Purkinje cell (primary cell): ENCODE measurements around the gene SIGLEC12. TPM values are rescaled to one million over a fixed set of nuclear protein-coding genes. Genes with fewer than 3 reads are reported as not detected.

Experiments
- polyA plus RNA-seq: library from polyadenylated mRNA; unstranded; fragments of >200 nt; fragmentation: Nextera tagmentation; gene quantifications from 2 replicates; pipeline ENCODE4 v1.2.1, GENCODE V29; 2014

SIGLEC12 gene
- polyA plus RNA-seq = not detected in 2 replicates

GRCh38 chr19:51501594-51502263, at the start of gene SIGLEC12:
SIGLEC12 (minus strand) TSS chr19:51501800; CDS start chr19:51501733, 67 bp downstream.

GRCh38 chr19:51531349-51532315, 30.0 kb upstream of the SIGLEC12 start, which contains the start of gene SIGLEC6:
SIGLEC6 (minus strand) TSS chr19:51531670; CDS start chr19:51531648, 22 bp downstream.

DNA sequence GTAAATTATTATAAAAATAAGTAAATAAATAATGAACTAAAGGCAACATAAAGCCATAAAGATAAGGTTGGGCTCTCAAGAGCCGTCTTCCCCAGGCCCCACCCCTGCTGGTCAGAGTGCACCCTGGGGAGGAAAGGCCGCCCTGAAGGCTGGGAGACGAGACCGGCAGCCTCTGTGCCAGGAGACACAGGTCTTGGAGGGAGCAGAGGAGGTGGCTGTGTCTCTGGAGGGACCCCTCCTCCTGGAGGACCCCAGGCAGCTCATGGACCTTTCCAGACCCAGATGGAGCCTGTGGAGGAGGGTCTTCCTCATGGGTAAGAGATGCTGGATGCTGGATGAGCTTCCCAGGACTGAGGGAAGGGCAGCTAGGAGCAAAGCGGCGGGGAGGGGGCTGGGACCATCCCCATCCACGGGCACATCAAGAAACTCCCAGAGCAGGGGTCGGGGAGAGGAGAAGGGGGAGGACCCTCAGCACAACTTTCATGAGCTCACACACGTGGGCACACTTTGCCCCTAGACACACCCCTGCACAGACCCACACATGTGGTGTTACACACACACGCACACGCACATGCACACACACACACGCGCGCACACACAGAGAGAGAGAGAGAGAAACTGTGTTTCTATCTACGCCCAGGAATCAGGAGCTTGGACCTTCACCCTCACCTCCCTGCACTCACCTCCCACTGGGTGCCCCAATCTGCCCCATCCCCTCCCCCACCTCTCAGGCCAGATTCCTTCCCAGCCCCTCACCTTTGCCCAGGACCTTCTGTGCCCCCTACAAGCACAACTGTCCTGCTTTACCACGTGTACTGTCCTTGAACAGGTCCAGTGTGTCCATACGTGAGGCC, 23.0 kb downstream of the SIGLEC12 start, which contains the start of gene CEACAM18:
Gene CEACAM18 (plus strand): TSS at position 159 of the 854 bp plus-strand sequence.

GRCh38 chr19:51458051-51458645, 43.5 kb downstream of the SIGLEC12 start, which contains the start of gene SIGLEC8:
SIGLEC8 (minus strand) TSS chr19:51458454; CDS start chr19:51458387, 67 bp downstream.

Other genes starting within 250 kb of the SIGLEC12 start
- gene IGLON5, start 190.2 kb downstream of the SIGLEC12 start, polyA plus RNA-seq = 0.32 and 0.78 TPM in 2 replicates
- gene VSIG10L, start 159.7 kb downstream of the SIGLEC12 start, polyA plus RNA-seq = 0.27 and 0.81 TPM in 2 replicates
- 75.1 and 77.9 TPM in 2 replicates for gene ETFB, start 135.4 kb downstream of the SIGLEC12 start, polyA plus RNA-seq
- 3.4 and 9.2 TPM in 2 replicates for gene CLDND2, start 132.8 kb downstream of the SIGLEC12 start, polyA plus RNA-seq
- gene NKG7, start 129.1 kb downstream of the SIGLEC12 start, polyA plus RNA-seq = not detected in 2 replicates
- not detected in 2 replicates for gene LIM2, start 113.8 kb downstream of the SIGLEC12 start, polyA plus RNA-seq
- gene C19orf84, start 111.2 kb downstream of the SIGLEC12 start, polyA plus RNA-seq = not detected in 2 replicates
- gene SIGLEC10, start 84.2 kb downstream of the SIGLEC12 start, polyA plus RNA-seq = not detected in 2 replicates
- gene SIGLEC8, start 43.3 kb downstream of the SIGLEC12 start, polyA plus RNA-seq = not detected in 2 replicates
- not detected in 2 replicates for gene CEACAM18, start 23.3 kb downstream of the SIGLEC12 start, polyA plus RNA-seq
- gene SIGLEC6, start 29.9 kb upstream of the SIGLEC12 start, polyA plus RNA-seq = not detected in 2 replicates
- 1.7 and 3.9 TPM in 2 replicates for gene ZNF175, start 69.5 kb upstream of the SIGLEC12 start, polyA plus RNA-seq
- gene SIGLEC5, start 128.6 kb upstream of the SIGLEC12 start, polyA plus RNA-seq = not detected in 2 replicates
- not detected in 2 replicates for gene SIGLEC14, start 145.0 kb upstream of the SIGLEC12 start, polyA plus RNA-seq
- gene SPACA6, start 191.5 kb upstream of the SIGLEC12 start, polyA plus RNA-seq = 2.6 and 5.4 TPM in 2 replicates
- gene HAS1, start 222.2 kb upstream of the SIGLEC12 start, polyA plus RNA-seq = 0.56 TPM in 1 of 2 replicates, not detected in the other